Neuronal stem cell (in vitro differentiated cells): ENCODE results near the gene MYL9.
A peak's percentile ranks its signal among the peaks of the same experiment; 100 is the strongest.

Source experiments
- DNase-seq: peaks from one replicate; pipeline ENCODE4 v3.0.0-alpha.2; 2013; ENCODE audit warnings: low spot score
- H2AFZ ChIP-seq: one replicate; pipeline ENCODE4 v1.6.1; 2013; ENCODE audit warnings: mild to moderate bottlenecking, low read length, inconsistent platforms
- H2AK5ac ChIP-seq: 2 replicates; pipeline ENCODE4 v1.6.1; 2013; ENCODE audit warnings: low read depth, mild to moderate bottlenecking, inconsistent platforms, low read length, moderate library complexity, mixed read lengths
- H2BK120ac ChIP-seq: 2 replicates; pipeline ENCODE4 v1.6.1; 2013; ENCODE audit warnings: low read depth, mild to moderate bottlenecking, inconsistent platforms, low read length, moderate library complexity, mixed read lengths
- H2BK12ac ChIP-seq: one replicate; pipeline ENCODE4 v1.6.1; 2013; ENCODE audit warnings: low read length, inconsistent platforms
- H2BK15ac ChIP-seq: 2 replicates; pipeline ENCODE4 v1.6.1; 2013; ENCODE audit warnings: mild to moderate bottlenecking, low read length, inconsistent platforms, mixed read lengths
- H2BK5ac ChIP-seq: one replicate; pipeline ENCODE4 v1.6.1; 2013; ENCODE audit warnings: inconsistent platforms, mild to moderate bottlenecking, low read length, moderate library complexity
- H3K14ac ChIP-seq: one replicate; pipeline ENCODE4 v1.6.1; 2013; ENCODE audit warnings: low read length, inconsistent platforms
- H3K18ac ChIP-seq: 2 replicates; pipeline ENCODE4 v1.6.1; 2013; ENCODE audit warnings: low read length, inconsistent platforms
- H3K23ac ChIP-seq: 2 replicates; pipeline ENCODE4 v1.6.1; 2013; ENCODE audit warnings: low read depth, mild to moderate bottlenecking, mixed read lengths, low read length, inconsistent platforms; ENCODE audit not compliant: poor library complexity
- H3K27ac ChIP-seq: replicated peaks from 3 replicates; pipeline ENCODE4 v1.5.1; 2013; ENCODE audit warnings: low read length, inconsistent platforms
- H3K27me3 ChIP-seq, 3 experiments: 2 replicates each; pipeline ENCODE4 v1.6.1; 2013; ENCODE audit warnings: low read length in 3 of 3, mild to moderate bottlenecking in 2 of 3, inconsistent platforms in 1 of 3, low read depth in 1 of 3, mixed read lengths in 1 of 3, moderate library complexity in 1 of 3; ENCODE audit not compliant: control insufficient read depth in 3 of 3, insufficient read depth in 3 of 3
- H3K36me3 ChIP-seq, 2 donors: replicated peaks in 1 of 2; 2 replicates each; pipeline ENCODE4 v1.6.1; 2013; ENCODE audit warnings: low read length in 2 of 2; ENCODE audit not compliant: control insufficient read depth in 2 of 2, insufficient read depth in 2 of 2
- H3K4ac ChIP-seq: 2 replicates; pipeline ENCODE4 v1.6.1; 2013; ENCODE audit warnings: inconsistent platforms, mild to moderate bottlenecking, low read length, moderate library complexity
- H3K4me1 ChIP-seq, 2 donors: 1 replicate in 1 of 2; 2 replicates in 1 of 2; pipeline ENCODE4 v1.6.1; 2013; ENCODE audit warnings: low read length in 2 of 2, low read depth in 1 of 2; ENCODE audit not compliant: control insufficient read depth in 2 of 2, insufficient read depth in 1 of 2
- H3K4me2 ChIP-seq: one replicate; pipeline ENCODE4 v1.6.1; 2013; ENCODE audit warnings: mild to moderate bottlenecking, low read length, inconsistent platforms; ENCODE audit not compliant: insufficient read depth, poor library complexity, severe bottlenecking
- H3K4me3 ChIP-seq, 2 donors: 2 replicates each; pipeline ENCODE4 v1.5.1; 2013; ENCODE audit warnings: low read length in 2 of 2, mild to moderate bottlenecking in 2 of 2, inconsistent platforms in 1 of 2, moderate library complexity in 1 of 2
- H3K79me1 ChIP-seq: one replicate; pipeline ENCODE4 v1.6.1; 2013; ENCODE audit warnings: low read depth, mild to moderate bottlenecking, inconsistent platforms, low read length, moderate library complexity
- H3K9ac ChIP-seq: one replicate; pipeline ENCODE4 v1.6.1; 2013; ENCODE audit warnings: mild to moderate bottlenecking, low read depth, low read length, inconsistent platforms; ENCODE audit not compliant: poor library complexity
- H3K9me3 ChIP-seq, 2 donors: replicated peaks in 1 of 2; 2 replicates each; pipeline versions ENCODE3 to v1.6.1; 2013; ENCODE audit warnings: low read length in 2 of 2, mild to moderate bottlenecking in 2 of 2, inconsistent platforms in 1 of 2, low read depth in 1 of 2, mixed read lengths in 1 of 2, moderate library complexity in 1 of 2; ENCODE audit not compliant: control insufficient read depth in 2 of 2, insufficient read depth in 1 of 2
- H4K8ac ChIP-seq: one replicate; pipeline ENCODE4 v1.6.1; 2013; ENCODE audit warnings: low read depth, mild to moderate bottlenecking, inconsistent platforms, low read length, moderate library complexity
- H4K91ac ChIP-seq: one replicate; pipeline ENCODE4 v1.6.1; 2013; ENCODE audit warnings: low read length, low read depth, mild to moderate bottlenecking, inconsistent platforms; ENCODE audit not compliant: poor library complexity
- WGBS, 2 donors: extraction: QIAGEN DNeasy Blood & Tissue Kit; methylation state at CpG; one replicate each; pipeline ENCODE4 v1.1.7; 2013; ENCODE audit warnings: missing lambda C conversion rate in 2 of 2, mixed read lengths in 1 of 2; ENCODE audit not compliant: insufficient read length in 2 of 2, insufficient replicate concordance in 1 of 2; ENCODE audit errors: extremely low coverage in 2 of 2; 5-methylcytosine and 5-hydroxymethylcytosine counted together

The MYL9 gene

GRCh38 chr20:36546111-36546736 lies 4.9 kb downstream of the MYL9 start:
- Histone ChIP-seq H3K27me3 (no peaks in the 10 kb centered on the region), H3K27ac (no peak overlapping the region), H2BK5ac (no peak overlapping the region), H2BK12ac (peak overlapping the region; percentile 52), H2BK120ac (no peak overlapping the region), H2AK5ac (no peak overlapping the region), H3K79me1 (peaks cover 8% of the 10 kb centered on the region), H4K8ac (no peak overlapping the region), H2BK15ac (no peak overlapping the region), H3K36me3 (peaks cover 0 to 24% of the 10 kb centered on the region in 2 donors), H4K91ac (no peak overlapping the region), H3K9me3 (no peaks in the 10 kb centered on the region), H3K4me3 (no peak overlapping the region), H3K23ac (peak overlapping the region; percentile 69), H3K18ac (peak overlapping the region; percentile 54), H3K4ac (no peak overlapping the region), H2AFZ (no peak overlapping the region), H3K14ac (no peak overlapping the region), H3K4me1 (peaks cover 4 to 17% of the 10 kb centered on the region in 2 donors), H3K9ac (peak overlapping the region; percentile 51), H3K4me2 (no peak overlapping the region)
- WGBS, 2 donors = no CpG with 5 or more reads among the region's 14 CpGs
- DNase-seq = no peak

- Histone ChIP-seq H2BK15ac (peak overlapping the region; percentile 8), H4K8ac (no peak overlapping the region), H2AFZ (no peak overlapping the region), H3K27me3 (no peaks in the 10 kb centered on the region), H3K9me3 (no peaks in the 10 kb centered on the region), H3K4me3 (no peak overlapping the region), H2BK12ac (no peak overlapping the region), H3K79me1 (peaks cover 5% of the 10 kb centered on the region), H4K91ac (no peak overlapping the region), H3K4me1 (peaks cover 4 to 13% of the 10 kb centered on the region in 2 donors), H3K18ac (no peak overlapping the region), H3K4ac (no peak overlapping the region), H3K27ac (no peak overlapping the region), H2BK120ac (no peak overlapping the region), H2BK5ac (no peak overlapping the region), H3K36me3 (peaks cover 0 to 24% of the 10 kb centered on the region in 2 donors), H3K14ac (no peak overlapping the region), H3K23ac (no peak overlapping the region), H2AK5ac (no peak overlapping the region), H3K9ac (no peak overlapping the region), H3K4me2 (no peak overlapping the region)
- DNase-seq = no peak
- WGBS, 2 donors = no CpG with 5 or more reads among the region's 12 CpGs
Observed at GRCh38 chr20:36547186-36548005, 6.1 kb downstream of the MYL9 start.

GRCh38 chr20:36548006-36548315 lies 6.6 kb downstream of the MYL9 start:
- Histone ChIP-seq H4K8ac (no peak overlapping the region), H3K4ac (no peak overlapping the region), H3K4me2 (no peak overlapping the region), H3K14ac (no peak overlapping the region), H3K18ac (no peak overlapping the region), H3K23ac (no peak overlapping the region), H3K9me3 (no peaks in the 10 kb centered on the region), H3K4me1 (peaks cover 0 to 7% of the 10 kb centered on the region in 2 donors), H3K27me3 (no peaks in the 10 kb centered on the region), H3K36me3 (peaks cover 0 to 24% of the 10 kb centered on the region in 2 donors), H4K91ac (no peak overlapping the region), H3K4me3 (no peak overlapping the region), H3K9ac (no peak overlapping the region), H3K27ac (no peak overlapping the region), H2BK120ac (no peak overlapping the region), H2AFZ (no peak overlapping the region), H2AK5ac (no peak overlapping the region), H3K79me1 (peaks cover 3% of the 10 kb centered on the region), H2BK5ac (no peak overlapping the region), H2BK15ac (peak overlapping the region; percentile 8), H2BK12ac (no peak overlapping the region)
- no peak for DNase-seq
- WGBS, 2 donors = no CpG with 5 or more reads among the region's 12 CpGs
